HG02642 (cell line): Measurements from ENCODE around the gene EPB41L4B.

Source experiments
- ATAC-seq: cut with Tn5 transposase; IDR thresholded peaks from one replicate; pipeline ENCODE4 v1.9.1; 2021; ENCODE audit warnings: mild to moderate bottlenecking; ENCODE audit not compliant: unreplicated experiment, poor library complexity

Gene EPB41L4B

GRCh38 chr9:109323771-109324170, 2.9 kb upstream of the EPB41L4B start:
- ATAC-seq: no peak

- ATAC-seq: no peak
Measured at GRCh38 chr9:109321727-109322126, 868 bp upstream of the EPB41L4B start.

GRCh38 chr9:109320331-109320741, 523 bp downstream of the EPB41L4B start:
- ATAC-seq: peak; percentile 30

- no peak for ATAC-seq
Measured at GRCh38 chr9:109319626-109320241, 1.1 kb downstream of the EPB41L4B start.

GRCh38 chr9:109319017-109319625, 1.7 kb downstream of the EPB41L4B start:
- no peak for ATAC-seq

GRCh38 chr9:109317979-109318741, 2.7 kb downstream of the EPB41L4B start:
- ATAC-seq: no peak

- ATAC-seq: no peak
Measured at GRCh38 chr9:109317311-109317978, 3.4 kb downstream of the EPB41L4B start.

- no peak for ATAC-seq
Measured at GRCh38 chr9:109316207-109316640, 4.6 kb downstream of the EPB41L4B start.

GRCh38 chr9:109315480-109316206, 5.2 kb downstream of the EPB41L4B start:
- ATAC-seq: no peak

GRCh38 chr9:109314011-109314531, 6.8 kb downstream of the EPB41L4B start:
- ATAC-seq: no peak

GRCh38 chr9:109313351-109313750, 7.5 kb downstream of the EPB41L4B start:
- ATAC-seq: no peak

- no peak for ATAC-seq
Measured at GRCh38 chr9:109312783-109313182, 8.1 kb downstream of the EPB41L4B start.

- no peak for ATAC-seq
Measured at GRCh38 chr9:109311731-109312130, 9.1 kb downstream of the EPB41L4B start.

GRCh38 chr9:109311286-109311685, 9.6 kb downstream of the EPB41L4B start:
- ATAC-seq: no peak

GRCh38 chr9:109310486-109310901, 10.4 kb downstream of the EPB41L4B start:
- no peak for ATAC-seq

GRCh38 chr9:109309282-109309681, 11.6 kb downstream of the EPB41L4B start:
- ATAC-seq: no peak

GRCh38 chr9:109307380-109308240, 13.2 kb downstream of the EPB41L4B start:
- ATAC-seq: no peak

GRCh38 chr9:109305801-109306200, 15.1 kb downstream of the EPB41L4B start:
- ATAC-seq: no peak

- ATAC-seq: no peak
Measured at GRCh38 chr9:109304347-109304746, 16.5 kb downstream of the EPB41L4B start.
